GM12892 (cell line): Measurements from ENCODE around the gene AHNAK2.

Experiments used
- POLR2A ChIP-seq: IDR thresholded peaks from 2 replicates; pipeline ENCODE4 v1.6.1; 2011; ENCODE audit warnings: low read depth, low read length, control low read depth
- POLR2AphosphoS5 ChIP-seq: IDR thresholded peaks from 2 replicates; pipeline ENCODE4 v1.6.1; 2011; ENCODE audit warnings: low read depth, low read length, control low read depth
- TAF1 ChIP-seq: IDR thresholded peaks from 2 replicates; pipeline ENCODE4 v1.6.1; 2011; ENCODE audit warnings: low read depth, mild to moderate bottlenecking, control low read depth, low read length, borderline replicate concordance

DNA sequence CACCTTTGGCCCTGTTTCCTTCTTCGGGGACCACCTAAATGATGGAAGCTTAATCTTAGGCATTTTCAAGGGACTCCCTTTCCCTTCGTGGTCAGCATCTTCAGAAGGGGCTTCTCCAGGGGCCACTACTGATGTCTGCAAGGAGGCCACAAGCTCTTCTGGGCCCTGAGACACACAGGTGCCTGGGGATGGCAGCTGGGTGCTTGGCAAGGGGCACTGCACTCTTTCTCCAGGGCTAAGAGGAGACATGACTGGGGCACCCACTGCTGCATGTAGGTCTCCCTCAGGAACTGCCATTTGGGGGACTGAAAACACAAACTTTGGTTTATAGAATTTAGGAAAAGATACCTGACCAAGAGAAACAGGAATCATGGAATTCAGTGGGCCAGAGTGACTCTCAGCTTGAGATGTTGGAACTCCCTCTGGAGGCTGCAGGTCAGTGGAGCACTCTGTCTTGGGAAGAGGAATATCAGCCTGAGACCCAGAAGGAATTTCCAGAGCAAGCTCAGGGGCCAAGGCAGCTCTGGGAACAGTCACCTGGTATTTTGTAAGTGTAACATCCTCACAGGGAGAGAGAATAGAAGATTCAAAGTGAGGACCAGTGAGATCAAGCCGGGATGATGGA lies 37.5 kb downstream of the AHNAK2 start:
- no peak for TF ChIP-seq POLR2A
- TF ChIP-seq POLR2AphosphoS5, result no peak
- no peak for TF ChIP-seq TAF1
